Measurements from ENCODE around the gene GCM1.

The GCM1 gene

DNA sequence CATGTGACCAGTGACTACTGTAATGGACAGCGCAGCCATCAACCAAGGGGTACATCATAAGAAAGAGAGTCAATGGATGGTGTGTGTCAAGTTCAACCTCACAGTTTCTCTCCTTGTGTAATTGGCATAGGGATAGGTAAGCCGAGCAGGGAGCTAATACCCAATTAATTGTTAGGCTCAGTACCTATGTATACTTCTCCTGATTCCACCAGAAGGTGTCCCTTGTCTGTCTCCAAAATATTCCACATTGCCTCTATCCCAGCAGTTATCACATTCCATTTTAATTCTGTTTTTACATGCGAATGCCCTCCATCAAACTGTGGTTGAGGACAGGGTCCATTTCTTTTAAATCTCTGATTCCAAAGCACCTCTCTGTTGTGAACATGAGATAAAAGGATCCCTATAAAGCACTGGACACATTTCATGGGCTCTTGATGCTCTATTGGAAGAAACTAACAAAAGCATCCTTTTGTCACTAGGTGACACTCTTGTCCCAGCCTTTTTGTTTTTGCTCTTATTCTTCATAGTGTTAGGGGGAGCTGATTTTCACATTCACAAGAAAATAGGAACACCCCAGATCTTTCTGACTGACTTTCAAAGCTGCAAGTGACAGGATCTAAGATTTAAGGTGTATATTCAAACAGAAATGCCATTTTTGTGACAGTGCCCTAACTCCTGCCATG is 44.5 kb downstream of the GCM1 start:
- no peak for DNase-seq

- DNase-seq = no peak
These were observed 47.6 kb downstream of the GCM1 start for GRCh38 chr6:53101006-53101405.

DNA sequence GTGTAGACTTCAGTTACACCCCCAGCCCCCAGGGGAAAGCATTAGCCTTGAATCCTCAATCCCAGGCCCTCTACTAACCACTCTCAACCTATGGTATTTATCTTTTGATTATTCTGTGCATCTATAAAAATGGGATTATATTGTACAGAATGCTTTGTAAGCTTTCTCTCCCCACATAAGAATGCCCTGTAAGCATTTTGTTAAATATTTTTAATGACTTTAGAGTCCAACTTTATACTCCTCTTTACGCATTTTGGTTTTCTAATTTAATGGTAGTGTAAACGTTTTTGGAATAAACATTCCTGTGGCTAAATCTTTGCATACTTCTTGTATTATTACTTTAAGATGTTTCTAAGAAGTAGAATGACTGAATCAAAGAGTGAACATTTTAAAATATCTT is 48.1 kb downstream of the GCM1 start:
- no peak for DNase-seq

- no peak for DNase-seq
These were observed 52.9 kb downstream of the GCM1 start for GRCh38 chr6:53095716-53096115.

DNA sequence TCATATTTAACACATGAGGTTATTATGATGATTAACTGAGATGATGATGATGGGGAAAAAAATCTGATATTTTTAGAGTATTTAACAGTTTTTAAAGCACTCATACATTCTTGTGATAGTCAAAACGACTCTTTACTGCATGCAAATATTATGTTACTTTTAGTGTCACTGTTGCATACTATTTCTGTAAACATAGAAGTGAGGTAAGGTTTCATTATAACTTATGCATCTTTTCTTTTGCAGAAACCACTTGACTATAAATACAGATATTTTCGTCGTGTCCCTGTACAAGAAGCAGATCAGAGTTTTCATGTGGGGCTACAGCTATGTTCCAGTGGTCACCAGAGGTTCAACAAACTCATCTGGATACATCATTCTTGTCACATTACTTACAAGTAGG is 53.4 kb downstream of the GCM1 start:
- no peak for DNase-seq

GRCh38 chr6:53090576-53090975 is 58.1 kb downstream of the GCM1 start:
- DNase-seq = no peak

DNA sequence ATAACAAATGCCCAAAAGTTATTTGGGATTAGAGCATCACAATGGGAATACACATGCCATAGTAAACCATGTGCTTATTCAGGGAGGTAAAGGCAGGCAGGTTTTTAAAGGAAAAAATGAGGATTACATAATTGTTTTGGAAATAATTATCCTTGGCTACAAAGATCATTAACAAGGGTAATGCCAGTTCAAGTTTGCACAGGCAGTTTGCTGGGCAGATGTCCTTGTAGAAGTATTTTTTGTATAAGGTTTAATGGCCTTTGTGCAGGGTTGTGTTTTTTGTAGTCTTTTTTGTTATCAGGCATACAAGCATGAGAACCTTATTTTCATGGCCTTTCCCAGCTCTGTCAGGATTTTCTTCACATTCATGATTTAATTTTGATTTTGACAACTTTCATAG is 58.7 kb downstream of the GCM1 start:
- DNase-seq = no peak

- DNase-seq = no peak
These were observed 62.3 kb downstream of the GCM1 start for GRCh38 chr6:53086302-53086701.

GRCh38 chr6:53080813-53081212 is 67.8 kb downstream of the GCM1 start:
- no peak for DNase-seq

Measured in activated T-cell treated with anti-CD3 and anti-CD28 coated beads, Interleukin-2, amount 50 U/mL, for 48 hours (primary cell).